Hepatocyte (in vitro differentiated cells): ENCODE results near the gene USP3. TPM values are rescaled to one million over a fixed set of nuclear protein-coding genes. Genes with fewer than 3 reads are reported as not detected.
A peak's percentile ranks its signal among the peaks of the same experiment; 100 is the strongest.

Source experiments
- DNase-seq: peaks from one replicate; pipeline ENCODE4 v3.0.0-alpha.2; 2016; ENCODE audit warnings: low spot score
- H2AFZ ChIP-seq: fragments of 200-600 bp; sonication (generic); 2 replicates; pipeline ENCODE4 v1.6.0; 2016; ENCODE audit warnings: antibody characterized with exemption, mild to moderate bottlenecking
- H3K27ac ChIP-seq: fragments of 200-600 bp; sonication (generic); 2 replicates; pipeline ENCODE4 v1.5.1; 2016; ENCODE audit warnings: mild to moderate bottlenecking
- H3K27me3 ChIP-seq: fragments of 200-600 bp; sonication (generic); 2 replicates; pipeline ENCODE4 v1.6.1; 2016
- H3K36me3 ChIP-seq: fragments of 200-600 bp; sonication (generic); replicated peaks from 2 replicates; pipeline ENCODE4 v1.5.1; 2016; ENCODE audit warnings: low read depth; ENCODE audit not compliant: insufficient read depth
- H3K4me1 ChIP-seq: fragments of 200-600 bp; sonication (generic); 2 replicates; pipeline ENCODE4 v1.5.1; 2016; ENCODE audit warnings: mild to moderate bottlenecking, moderate library complexity; ENCODE audit not compliant: insufficient read depth
- H3K4me2 ChIP-seq: fragments of 200-600 bp; sonication (generic); 2 replicates; pipeline ENCODE4 v1.6.0; 2016
- H3K4me3 ChIP-seq: fragments of 200-600 bp; sonication (generic); 2 replicates; pipeline ENCODE4 v1.5.1; 2016; ENCODE audit warnings: mild to moderate bottlenecking
- H3K79me2 ChIP-seq: fragments of 200-600 bp; sonication (generic); 2 replicates; pipeline ENCODE4 v1.6.0; 2017; ENCODE audit warnings: mild to moderate bottlenecking
- H3K9me2 ChIP-seq: fragments of 200-600 bp; sonication (generic); replicated peaks from 2 replicates; pipeline ENCODE4 v1.6.0; 2017; ENCODE audit warnings: mild to moderate bottlenecking; ENCODE audit not compliant: insufficient read depth
- H3K9me3 ChIP-seq: fragments of 200-600 bp; sonication (generic); 2 replicates; pipeline ENCODE4 v1.5.1; 2016; ENCODE audit warnings: low read depth, mild to moderate bottlenecking
- H4K20me1 ChIP-seq: fragments of 200-600 bp; sonication (generic); 2 replicates; pipeline ENCODE4 v1.6.0; 2016; ENCODE audit warnings: mild to moderate bottlenecking; ENCODE audit not compliant: insufficient read depth, poor library complexity, severe bottlenecking
- EZH2 ChIP-seq: fragments of 200-600 bp; sonication (generic); IDR thresholded peaks from 2 replicates; pipeline ENCODE4 v1.6.1; 2016; ENCODE audit warnings: antibody characterized with exemption, mild to moderate bottlenecking, borderline replicate concordance
- EZH2phosphoT487 ChIP-seq: fragments of 200-600 bp; sonication (generic); IDR thresholded peaks from one replicate; pipeline ENCODE4 v1.6.1; 2018; ENCODE audit warnings: antibody characterized with exemption, mild to moderate bottlenecking, low read depth, moderate library complexity; ENCODE audit not compliant: unreplicated experiment, severe bottlenecking
- WGBS: methylation state at CpG from one replicate; pipeline ENCODE4 v1.1.6; 2016; ENCODE audit warnings: low lambda C conversion rate; ENCODE audit errors: missing lambda C conversion rate; 5-methylcytosine and 5-hydroxymethylcytosine counted together
- polyA plus RNA-seq: library from polyadenylated mRNA; unstranded; fragments of >200 nt; fragmentation: Nextera tagmentation; extraction: Ambion mirVana; gene quantifications from 2 replicates; pipeline ENCODE4 v1.2.1, GENCODE V29; 2016
- total RNA-seq: library from RNA; depleted of rRNA; stranded (reverse); fragments of >200 nt; gene quantifications from 2 replicates; pipeline ENCODE4 v1.2.3, GENCODE V29; 2014
- TF ChIP-seq, protein P1 (sequence below): fragments of 200-600 bp; sonication (generic); IDR thresholded peaks from 2 replicates; pipeline ENCODE4 v1.5.1; 2016; ENCODE audit warnings: antibody characterized with exemption, mild to moderate bottlenecking; ENCODE audit not compliant: poor library complexity

USP3 gene
- total and polyA plus RNA-seq, 2 experiments from 2014 or later: 30.5 to 61.2 TPM

DNA sequence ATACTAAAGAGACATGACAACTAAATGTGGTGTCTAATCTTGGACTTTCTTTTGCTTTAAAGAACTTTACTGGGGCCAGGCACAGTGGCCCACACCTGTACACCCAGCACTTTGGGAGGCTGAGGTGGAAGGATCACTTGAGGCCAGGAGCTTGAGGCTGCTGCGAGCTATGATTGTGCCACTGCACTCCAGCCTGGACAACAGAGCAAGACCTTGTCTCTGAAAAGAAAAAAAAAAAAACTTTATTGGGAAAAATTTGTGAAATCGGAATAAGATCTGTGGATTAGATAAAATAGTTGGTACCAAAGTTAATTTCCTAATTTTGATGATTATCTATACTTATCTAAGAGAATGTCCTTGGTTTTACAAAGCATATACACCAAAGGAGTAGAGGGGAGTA lies 34.4 kb upstream of the USP3 start:
- Histone ChIP-seq H3K9me2 (no peaks in the 10 kb centered on the region), H3K27me3 (no peaks in the 10 kb centered on the region), H3K9me3 (no peaks in the 10 kb centered on the region), H4K20me1 (no peaks in the 10 kb centered on the region), H3K4me2 (no peak overlapping the region), H3K4me1 (peaks cover 34% of the 10 kb centered on the region), H2AFZ (no peak overlapping the region), H3K4me3 (no peak overlapping the region), H3K36me3 (no peaks in the 10 kb centered on the region), H3K79me2 (no peaks in the 10 kb centered on the region), H3K27ac (no peak overlapping the region)
- TF ChIP-seq EZH2phosphoT487: no peak
- no peak for TF ChIP-seq EZH2
- TF ChIP-seq, protein P1, sequence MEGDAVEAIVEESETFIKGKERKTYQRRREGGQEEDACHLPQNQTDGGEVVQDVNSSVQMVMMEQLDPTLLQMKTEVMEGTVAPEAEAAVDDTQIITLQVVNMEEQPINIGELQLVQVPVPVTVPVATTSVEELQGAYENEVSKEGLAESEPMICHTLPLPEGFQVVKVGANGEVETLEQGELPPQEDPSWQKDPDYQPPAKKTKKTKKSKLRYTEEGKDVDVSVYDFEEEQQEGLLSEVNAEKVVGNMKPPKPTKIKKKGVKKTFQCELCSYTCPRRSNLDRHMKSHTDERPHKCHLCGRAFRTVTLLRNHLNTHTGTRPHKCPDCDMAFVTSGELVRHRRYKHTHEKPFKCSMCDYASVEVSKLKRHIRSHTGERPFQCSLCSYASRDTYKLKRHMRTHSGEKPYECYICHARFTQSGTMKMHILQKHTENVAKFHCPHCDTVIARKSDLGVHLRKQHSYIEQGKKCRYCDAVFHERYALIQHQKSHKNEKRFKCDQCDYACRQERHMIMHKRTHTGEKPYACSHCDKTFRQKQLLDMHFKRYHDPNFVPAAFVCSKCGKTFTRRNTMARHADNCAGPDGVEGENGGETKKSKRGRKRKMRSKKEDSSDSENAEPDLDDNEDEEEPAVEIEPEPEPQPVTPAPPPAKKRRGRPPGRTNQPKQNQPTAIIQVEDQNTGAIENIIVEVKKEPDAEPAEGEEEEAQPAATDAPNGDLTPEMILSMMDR: no peak
- WGBS: 94% methylated on average over 2 of the region's 2 CpGs
- DNase-seq: no peak

DNA sequence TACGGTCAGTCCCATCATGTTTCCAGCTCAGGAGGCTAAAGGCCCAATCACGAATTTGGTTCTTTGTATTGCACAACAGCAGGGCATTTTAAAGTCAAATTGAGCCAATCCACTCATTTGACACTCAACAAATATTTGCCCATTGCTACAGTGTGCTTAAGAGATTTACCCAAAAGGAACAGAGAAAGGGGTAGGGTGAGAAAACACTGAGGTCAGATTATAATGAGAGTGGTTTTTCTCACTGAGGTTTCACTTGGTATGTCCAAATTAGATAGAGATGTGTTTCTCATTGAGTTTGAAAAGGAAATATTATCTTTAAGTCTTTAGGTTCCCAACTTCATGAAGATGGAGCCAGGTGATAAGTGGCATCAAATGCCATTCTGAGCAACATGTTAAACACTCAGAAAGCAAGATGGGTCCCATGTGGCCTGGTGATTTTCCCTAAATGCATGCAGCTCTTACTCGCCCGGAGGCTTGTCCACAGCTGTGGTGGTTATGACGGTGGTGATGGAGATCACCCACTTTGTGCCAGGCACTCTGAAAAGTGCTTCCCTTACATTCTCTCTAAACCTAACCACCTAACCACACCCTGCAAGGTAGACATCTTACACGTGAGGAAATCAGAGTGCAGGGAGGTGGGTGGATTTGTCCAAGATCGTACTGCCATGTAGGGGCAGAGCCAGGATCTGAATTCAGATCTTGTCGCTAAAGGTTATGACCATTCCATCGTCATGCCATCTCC lies 31.2 kb upstream of the USP3 start:
- TF ChIP-seq, protein P1: no peak
- no peak for TF ChIP-seq EZH2
- no peak for TF ChIP-seq EZH2phosphoT487
- H2AFZ ChIP-seq: no peak overlapping the region
- H3K79me2 ChIP-seq: no peaks in the 10 kb centered on the region
- H3K9me2 ChIP-seq: no peaks in the 10 kb centered on the region
- peak overlapping the region; percentile 44 for H3K4me2 ChIP-seq
- WGBS: 75% methylated on average over 9 of the region's 9 CpGs
- peaks cover 43% of the 10 kb centered on the region for H3K4me1 ChIP-seq
- H4K20me1 ChIP-seq: no peaks in the 10 kb centered on the region
- H3K9me3 ChIP-seq: no peaks in the 10 kb centered on the region
- no peaks in the 10 kb centered on the region for H3K27me3 ChIP-seq
- no peaks in the 10 kb centered on the region for H3K36me3 ChIP-seq
- DNase-seq: no peak
- no peak overlapping the region for H3K4me3 ChIP-seq
- H3K27ac ChIP-seq: peak overlapping the region; percentile 80

DNA sequence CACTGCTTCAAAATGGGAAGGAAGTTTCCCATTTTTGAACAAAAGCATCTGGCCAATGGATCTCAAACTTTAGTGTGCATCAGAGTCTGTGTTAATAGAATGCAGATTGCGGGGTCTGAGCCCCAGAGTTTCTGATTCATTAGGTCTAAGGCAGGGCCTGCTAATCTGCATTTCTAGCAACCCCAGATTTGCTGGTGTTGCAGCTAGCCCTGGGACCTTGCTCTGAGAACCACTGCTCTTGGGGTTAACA lies 30.7 kb upstream of the USP3 start:
- H4K20me1 ChIP-seq: no peaks in the 10 kb centered on the region
- no peak for TF ChIP-seq EZH2
- TF ChIP-seq, protein P1: no peak
- TF ChIP-seq EZH2phosphoT487: no peak
- DNase-seq: no peak
- H3K4me2 ChIP-seq: peak overlapping the region; percentile 44
- 92% methylated on average over 1 of the region's 1 CpG for WGBS
- no peak overlapping the region for H2AFZ ChIP-seq
- no peaks in the 10 kb centered on the region for H3K27me3 ChIP-seq
- no peaks in the 10 kb centered on the region for H3K36me3 ChIP-seq
- no peaks in the 10 kb centered on the region for H3K79me2 ChIP-seq
- H3K9me2 ChIP-seq: no peaks in the 10 kb centered on the region
- H3K27ac ChIP-seq: peak overlapping the region; percentile 80
- no peak overlapping the region for H3K4me3 ChIP-seq
- H3K4me1 ChIP-seq: peaks cover 44% of the 10 kb centered on the region
- no peaks in the 10 kb centered on the region for H3K9me3 ChIP-seq
